ENCODE measurements around the gene CT55.

- TF ChIP-seq CTCF (conservative IDR thresholded peaks at IDR 0.05) = no peak
- TF ChIP-seq ZFX (IDR thresholded peaks at IDR 0.05) = no peak
These were observed 56.8 kb downstream of the CT55 start for GRCh38 chrX:135114392-135114791.

Measured in C4-2B (cell line).